Activated T-helper 1 cell treated with anti-CD3 and anti-CD28 coated beads, Interleukin-2, amount 50 U/mL, for 16 hours (primary cell): ENCODE results near the gene MMP14.
"Not testable (repeated sequence)": the region's sequence is repeated elsewhere in the genome, so short reads cannot be mapped to it uniquely, and the experiment has no call there.

Source experiments
- DNase-seq, 2 donors: peaks; one replicate each; pipeline ENCODE4 v3.0.0-alpha.2; 2020; ENCODE audit warnings: low read depth in 1 of 2, low spot score in 1 of 2

Gene MMP14

GRCh38 chr14:22814373-22814772 lies 22.0 kb upstream of the MMP14 start:
- no peak for DNase-seq

GRCh38 chr14:22814941-22815713 lies 21.3 kb upstream of the MMP14 start, which contains the start of gene SLC7A7:
Gene SLC7A7 (minus strand): TSS chr14:22815435. CDS start chr14:22813398, 2,037 bp downstream.
- DNase-seq, result no peak

- no peak for DNase-seq
These were observed 17.0 kb upstream of the MMP14 start for GRCh38 chr14:22819151-22819988.

GRCh38 chr14:22820731-22821130 lies 15.7 kb upstream of the MMP14 start:
- DNase-seq, result no peak

GRCh38 chr14:22821193-22822015 lies 15.0 kb upstream of the MMP14 start:
- no peak for DNase-seq

DNA sequence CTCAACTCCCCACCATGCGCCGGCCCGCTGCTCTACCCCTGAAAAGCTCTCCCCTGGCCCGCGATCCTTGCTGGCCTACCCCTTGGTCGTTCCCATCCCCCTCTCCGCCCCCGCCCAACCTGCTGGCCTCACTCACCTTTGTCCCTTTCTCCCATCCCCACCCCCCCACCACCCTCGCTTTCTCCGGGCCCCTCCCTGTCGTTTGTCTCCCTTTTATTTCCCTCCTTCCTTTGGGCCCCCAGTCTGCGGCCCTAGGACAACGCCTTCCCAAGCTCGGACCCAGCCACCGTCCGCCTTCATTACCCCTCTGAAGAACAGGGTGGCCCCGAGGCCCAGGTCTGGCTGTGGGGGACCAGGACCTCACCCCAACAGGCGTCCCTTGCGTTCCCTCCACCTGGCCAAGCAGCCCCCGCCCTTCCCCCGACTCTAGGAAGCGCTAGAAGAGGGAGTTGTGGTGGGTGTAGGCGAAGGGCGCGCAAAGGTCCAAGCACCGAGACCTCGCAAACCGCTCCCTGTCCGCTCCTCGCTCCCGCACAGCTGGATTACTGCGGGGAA lies 14.3 kb upstream of the MMP14 start:
- DNase-seq, result no peak

- DNase-seq, result peak; percentile 44 to 53
These were observed 13.8 kb upstream of the MMP14 start for GRCh38 chr14:22822571-22823098.

GRCh38 chr14:22824711-22825359 lies 11.6 kb upstream of the MMP14 start:
- no peak for DNase-seq

DNA sequence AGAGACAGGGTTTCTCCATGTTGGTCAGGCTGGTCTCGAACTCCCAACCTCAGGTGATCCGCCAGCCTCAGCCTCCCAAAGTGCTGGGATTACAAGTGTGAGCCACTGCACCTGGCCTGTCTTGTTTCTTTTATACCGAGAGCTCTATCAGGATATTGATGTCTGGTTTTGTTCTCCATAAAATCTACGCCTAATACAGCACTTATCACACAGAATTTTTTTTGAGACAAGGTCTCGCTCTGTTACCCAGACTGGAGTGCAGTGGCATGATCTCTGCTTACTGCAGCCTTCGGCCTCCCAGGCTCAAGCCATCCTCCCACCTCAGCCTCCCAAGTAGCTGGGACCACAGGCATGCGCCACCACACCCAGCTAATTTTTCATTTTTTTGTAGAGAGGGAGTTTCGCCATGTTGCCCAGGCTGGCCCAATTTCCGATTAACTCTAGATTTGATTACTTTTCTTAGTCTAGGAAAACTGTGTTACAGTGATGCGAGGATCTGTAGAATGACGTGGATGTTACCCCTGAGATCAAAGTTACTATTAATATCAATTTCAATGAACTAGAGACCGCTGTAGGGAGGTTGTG lies 7.2 kb upstream of the MMP14 start:
- not testable (repeated sequence) for DNase-seq

- peak; percentile 81 to 84 for DNase-seq
These were observed 6.5 kb upstream of the MMP14 start, which contains the start of gene MRPL52 for GRCh38 chr14:22829661-22830442. Gene MRPL52 (plus strand): TSS chr14:22829887. CDS start chr14:22829913, 26 bp downstream.

DNA sequence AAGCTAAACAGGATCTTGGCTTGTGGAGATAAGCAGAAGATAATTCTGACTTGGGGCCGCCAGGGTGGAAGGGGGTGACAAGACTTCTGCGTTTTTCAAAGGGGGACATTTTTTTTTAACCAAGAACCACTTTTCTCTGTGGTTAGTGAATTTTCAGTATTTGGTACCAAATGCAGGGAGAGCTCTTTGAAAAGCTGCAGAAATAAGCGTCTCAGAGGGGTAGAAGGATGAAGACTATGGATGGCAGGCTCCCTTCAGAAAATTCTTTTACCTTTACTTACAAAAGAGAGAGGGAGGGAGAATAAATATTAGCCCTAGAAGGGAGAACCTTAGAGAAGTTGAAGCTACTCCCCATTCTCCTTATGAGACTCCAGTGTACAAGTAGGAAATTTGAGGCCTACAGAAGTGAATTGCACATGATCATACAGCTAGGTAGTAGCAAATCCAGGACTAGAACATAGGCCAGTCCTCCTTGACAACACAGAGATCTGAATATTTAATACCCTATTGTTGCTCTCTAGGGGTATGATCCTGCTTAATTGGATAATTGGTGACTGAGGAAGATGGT lies 5.9 kb upstream of the MMP14 start:
- DNase-seq, result no peak

GRCh38 chr14:22835505-22835904 lies 880 bp upstream of the MMP14 start:
- DNase-seq, result no peak

GRCh38 chr14:22837114-22837749 lies 847 bp downstream of the MMP14 start:
- DNase-seq, result no peak

- no peak for DNase-seq
These were observed 1.6 kb downstream of the MMP14 start for GRCh38 chr14:22837750-22838538.

- DNase-seq, result no peak
These were observed 2.3 kb downstream of the MMP14 start for GRCh38 chr14:22838631-22839041.

- no peak for DNase-seq
These were observed 2.9 kb downstream of the MMP14 start for GRCh38 chr14:22839159-22839779.

DNA sequence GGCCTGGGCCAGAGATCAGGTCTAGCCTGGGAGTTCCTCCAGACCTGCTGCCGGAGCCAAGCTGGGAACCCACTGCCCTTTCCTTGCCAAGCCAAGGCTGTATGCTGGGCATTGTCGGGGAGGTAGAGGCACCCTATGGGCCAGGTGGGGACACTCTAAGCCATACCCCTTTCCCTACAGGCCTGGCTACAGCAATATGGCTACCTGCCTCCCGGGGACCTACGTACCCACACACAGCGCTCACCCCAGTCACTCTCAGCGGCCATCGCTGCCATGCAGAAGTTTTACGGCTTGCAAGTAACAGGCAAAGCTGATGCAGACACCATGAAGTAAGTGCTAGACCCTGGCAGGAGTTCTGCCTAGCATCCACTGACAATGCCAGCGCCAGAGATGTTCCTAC lies 4.9 kb downstream of the MMP14 start:
- DNase-seq, result no peak
